K562 (cell line): Measurements from ENCODE around the gene DHRS13. TPM values are rescaled to one million over a fixed set of nuclear protein-coding genes. Genes with fewer than 3 reads are reported as not detected.

Source experiments
- ATAC-seq: fragments of 200-7000 bp; cut with Tn5 transposase; 3 replicates; pipeline ENCODE4 v1.9.1; 2020; ENCODE audit warnings: moderate library complexity
- BruUV-seq: library from RNA; stranded (reverse); fragments of 400-500 nt; replicated peaks from 2 replicates; lab custom pipeline; 2021; lab: Mats Ljungman, UMichigan
- CTCF ChIA-PET: fragments of 300-600 bp; formaldehyde crosslinking; extraction: SDS; loops from one replicate; lab custom pipeline; 2021; ENCODE audit warnings: low intra/inter-chr PET ratio; lab: Yijun Ruan, JAX
- POLR2A ChIA-PET: fragments of 300-600, 350-650 bp; sonication (Branson Sonifier 250); formaldehyde crosslinking; extraction: SDS; loops from one replicate; lab custom pipeline; 2021; ENCODE audit warnings: antibody characterized with exemption, inconsistent platforms; lab: Yijun Ruan, JAX
- DNase-seq, 4 experiments: peaks; one replicate each; pipeline versions ENCODE4 v3.0.0 to v3.0.0-alpha.2; 2011 to 2018; ENCODE audit warnings: low spot score in 3 of 4, mixed read lengths in 3 of 4; ENCODE audit errors: extremely low read depth in 1 of 4
- FAIRE-seq: peaks from 2 replicates; lab custom pipeline; 2011; peaks lifted over from hg19 to GRCh38; lab: Jason Lieb, UNC
- H2AFZ ChIP-seq: 2 replicates; pipeline ENCODE4 v1.6.0; 2011; ENCODE audit warnings: low read depth, low read length, control low read depth, inconsistent platforms
- H3K27ac ChIP-seq: fragments of 200-600 bp; 3 replicates; pipeline ENCODE4 v1.8.0; 2011; ENCODE audit warnings: low read depth, mild to moderate bottlenecking, control low read depth, inconsistent platforms, low read length, moderate library complexity, mixed read lengths; ENCODE audit errors: extremely low read depth
- H3K27me3 ChIP-seq, 2 experiments: fragments of 300-600 bp in 1 of 2; 2 replicates in 1 of 2; 3 replicates in 1 of 2; pipeline versions ENCODE4 v1.6.0 to v1.8.0; 2011; ENCODE audit warnings: inconsistent platforms in 2 of 2, low read length in 2 of 2, mild to moderate bottlenecking in 1 of 2, mixed read lengths in 1 of 2, moderate library complexity in 1 of 2; ENCODE audit not compliant: control insufficient read depth in 2 of 2, insufficient read depth in 2 of 2
- H3K36me3 ChIP-seq: fragments of 300-600 bp; 3 replicates; pipeline ENCODE4 v1.8.0; 2011; ENCODE audit warnings: mild to moderate bottlenecking, low read length, inconsistent platforms; ENCODE audit not compliant: control insufficient read depth, insufficient read depth
- H3K4me1 ChIP-seq, 2 experiments: fragments of 200-600 bp in 1 of 2; replicated peaks in 1 of 2; 2 replicates in 1 of 2; 3 replicates in 1 of 2; pipeline versions ENCODE4 v1.5.1 to v1.8.0; 2011; ENCODE audit warnings: inconsistent platforms in 2 of 2, low read length in 2 of 2, mild to moderate bottlenecking in 1 of 2, mixed read lengths in 1 of 2, moderate library complexity in 1 of 2; ENCODE audit not compliant: control insufficient read depth in 2 of 2, insufficient read depth in 2 of 2
- H3K4me2 ChIP-seq: 2 replicates; pipeline ENCODE4 v1.6.1; 2011; ENCODE audit warnings: low read length, control low read depth, inconsistent platforms, mixed read lengths; ENCODE audit not compliant: insufficient read depth
- H3K4me3 ChIP-seq: fragments of 200-600 bp; sonication (generic), shearing (Covaris generic); 2 replicates; pipeline ENCODE4 v1.5.1; 2016; ENCODE audit warnings: control low read depth, inconsistent platforms
- H3K79me2 ChIP-seq: fragments of 200-600 bp; 3 replicates; pipeline ENCODE4 v1.8.0; 2011; ENCODE audit warnings: low read length, inconsistent platforms; ENCODE audit not compliant: control insufficient read depth, insufficient read depth
- H3K9ac ChIP-seq, 2 experiments: 2 replicates each; pipeline versions ENCODE4 v1.6.0 to v1.6.1; 2011; ENCODE audit warnings: low read depth in 2 of 2, low read length in 2 of 2, control low read depth in 1 of 2, inconsistent platforms in 1 of 2, mild to moderate bottlenecking in 1 of 2, mixed read lengths in 1 of 2; ENCODE audit not compliant: insufficient read depth in 1 of 2
- H3K9me1 ChIP-seq: one replicate; pipeline ENCODE4 v1.6.0; 2011; ENCODE audit warnings: inconsistent platforms, mild to moderate bottlenecking, low read length, moderate library complexity; ENCODE audit not compliant: control insufficient read depth, insufficient read depth
- H3K9me3 ChIP-seq: replicated peaks from 2 replicates; pipeline ENCODE4 v1.5.1; 2011; ENCODE audit warnings: low read depth, low read length, inconsistent platforms; ENCODE audit not compliant: control insufficient read depth, insufficient read depth
- H4K20me1 ChIP-seq: replicated peaks from 2 replicates; pipeline ENCODE4 v1.6.1; 2011; ENCODE audit warnings: low read length, inconsistent platforms, mixed read lengths; ENCODE audit not compliant: control insufficient read depth, insufficient read depth
- HIVEP1 ChIP-seq: fragments of 250-450 bp; sonication (Bioruptor Pico); IDR thresholded peaks from 2 replicates; pipeline ENCODE4 v1.4.0; 2020; ENCODE audit warnings: mild to moderate bottlenecking
- JUN ChIP-seq, 2 experiments: sonication (generic) in 1 of 2; formaldehyde crosslinking in 1 of 2; IDR thresholded peaks; 2 replicates each; pipeline versions ENCODE4 v1.6.1 to v1.8.0; 2012 to 2022; ENCODE audit warnings: borderline replicate concordance in 2 of 2, mild to moderate bottlenecking in 2 of 2, improper control_type of control experiment in 1 of 2, low read depth in 1 of 2, low read length in 1 of 2, missing genetic modification reagents in 1 of 2
- KLF1 ChIP-seq: fragments of 450-650 bp; IDR thresholded peaks from 2 replicates; pipeline ENCODE4 v1.6.1; 2016; ENCODE audit warnings: missing genetic modification characterization, missing compliant biosample characterization
- NCOA2 ChIP-seq, 2 experiments: fragments of 450-650 bp; IDR thresholded peaks; 2 replicates each; pipeline ENCODE4 v1.6.1; 2018; ENCODE audit warnings: mild to moderate bottlenecking in 2 of 2, moderate library complexity in 1 of 2; ENCODE audit not compliant: partially characterized antibody in 2 of 2
- PCBP2 ChIP-seq: fragments of 200-400 bp; formaldehyde crosslinking; IDR thresholded peaks from 2 replicates; pipeline ENCODE4 v1.6.1; 2018; ENCODE audit warnings: low read length, low read depth, mild to moderate bottlenecking, moderate library complexity; ENCODE audit not compliant: poor library complexity, severe bottlenecking
- SAFB ChIP-seq: fragments of 200-400 bp; formaldehyde crosslinking; IDR thresholded peaks from 2 replicates; pipeline ENCODE4 v1.6.1; 2017; ENCODE audit warnings: low read depth, low read length, borderline replicate concordance
- SMARCB1 ChIP-seq: IDR thresholded peaks from 2 replicates; pipeline ENCODE4 v1.6.1; 2011; ENCODE audit warnings: improper control_type of control experiment, low read depth; ENCODE audit not compliant: insufficient read length
- ZNF253 ChIP-seq: fragments of 250-450 bp; sonication (Bioruptor Pico); conservative IDR thresholded peaks from 2 replicates; pipeline ENCODE4 v1.6.1; 2021; ENCODE audit warnings: mild to moderate bottlenecking
- ZNF507 ChIP-seq: conservative IDR thresholded peaks from 2 replicates; pipeline ENCODE4 v1.6.1; 2017; ENCODE audit warnings: missing genetic modification characterization, missing compliant biosample characterization
- WGBS: fragments of 100-300 bp; shearing (Covaris generic); methylation state at CpG from one replicate; pipeline ENCODE4 v1.1.6; 2016; ENCODE audit warnings: low coverage, mixed read lengths; ENCODE audit not compliant: insufficient coverage; ENCODE audit errors: missing lambda C conversion rate; 5-methylcytosine and 5-hydroxymethylcytosine counted together
- in situ Hi-C: fragments of 300-500 bp; cut with MboI; formaldehyde crosslinking; loops from 4 replicates; pipeline ENCODE4 v1.15.0; 2018; ENCODE audit warnings: inconsistent platforms, mixed read lengths
- intact Hi-C: fragments of 100-400 bp; cut with micrococcal nuclease; formaldehyde crosslinking; loops from 2 replicates; pipeline ENCODE4 v1.14.2; 2022
- polyA plus RNA-seq, 8 experiments: library from polyadenylated mRNA; depleted of rRNA in 4 of 8; stranded (reverse) in 5 of 8; unstranded in 3 of 8; fragments of >200 nt; fragmentation: Nextera tagmentation in 2 of 8; fragmentation: Illumina TruSeq in 1 of 8; extraction: Ambion mirVana in 2 of 8; extraction: Trizol in 1 of 8; gene quantifications; 2 replicates each; pipeline versions ENCODE4 v1.2.1 to v1.2.3, GENCODE V29; 2011 to 2014; ENCODE audit warnings: inconsistent platforms in 1 of 8, missing spikeins in 1 of 8
- total RNA-seq, 7 experiments: library from RNA; depleted of rRNA in 6 of 7; stranded (reverse); fragments of >200 nt in 6 of 7; fragmentation: Illumina TruSeq in 2 of 7; extraction: Trizol in 2 of 7; gene quantifications; 2 replicates each; pipeline versions ENCODE4 v1.2.1 to v1.2.3, GENCODE V29; 2011 to 2021; ENCODE audit warnings: low replicate concordance in 1 of 7
- TF ChIP-seq, protein P1 (sequence below), 2 experiments: fragments of 450-650 bp; IDR thresholded peaks; 2 replicates each; pipeline ENCODE4 v1.6.1; 2016
- TF ChIP-seq, protein P2 (sequence below): sonication (generic); formaldehyde crosslinking; IDR thresholded peaks from 2 replicates; pipeline ENCODE4 v1.8.0; 2022; ENCODE audit warnings: mild to moderate bottlenecking, low read depth, missing genetic modification reagents
- TF ChIP-seq, protein P3 (sequence below), 3 experiments: fragments of 200-800 bp in 1 of 3; sonication (Bioruptor generic) in 1 of 3; sonication (generic) in 1 of 3; formaldehyde crosslinking in 1 of 3; IDR thresholded peaks; 2 replicates each; pipeline versions ENCODE4 v1.6.1 to v1.8.0; 2016 to 2022; ENCODE audit warnings: mild to moderate bottlenecking in 2 of 3, missing compliant biosample characterization in 2 of 3, missing genetic modification characterization in 2 of 3, missing genetic modification reagents in 1 of 3
- TF ChIP-seq, protein P4 (sequence below): fragments of 450-650 bp; IDR thresholded peaks from 2 replicates; pipeline ENCODE4 v1.6.1; 2018; ENCODE audit warnings: mild to moderate bottlenecking, low read depth; ENCODE audit not compliant: partially characterized antibody
- TF ChIP-seq, protein P5 (sequence below): sonication (generic); formaldehyde crosslinking; IDR thresholded peaks from 2 replicates; pipeline ENCODE4 v1.8.0; 2022; ENCODE audit warnings: mild to moderate bottlenecking, missing genetic modification reagents

DHRS13 gene
- total and polyA plus RNA-seq, 9 of the 15 experiments (the other 6 are each of a cell fraction or from before 2014, with no cell fraction given) = 0.32 to 52.3 (median 34.3) TPM; not detected in 1

DNA sequence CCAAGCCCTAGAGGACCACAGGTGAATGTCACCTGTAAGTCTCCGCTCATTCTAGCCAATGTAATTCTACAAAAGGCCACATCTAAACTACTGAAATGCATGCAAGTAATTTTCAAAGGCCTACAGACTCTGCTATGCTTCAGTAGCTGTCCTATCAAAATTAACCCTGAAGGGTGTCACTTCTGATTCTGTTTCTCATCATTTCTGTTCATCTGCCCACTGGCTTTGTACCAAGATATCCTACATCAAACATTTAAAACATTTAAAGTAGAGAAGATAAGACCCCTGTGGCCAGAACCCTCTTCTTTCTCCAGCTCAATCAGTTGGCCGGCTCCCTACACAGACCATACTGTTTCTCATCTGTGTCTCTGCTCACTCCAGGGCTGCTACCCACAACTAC, 26.9 kb upstream of the DHRS13 start:
- Histone ChIP-seq H3K36me3 (peaks cover 48% of the 10 kb centered on the region; the same call in 2 of the 3 replicates), H3K9me3 (no peaks in the 10 kb centered on the region), H3K27ac (no peak overlapping the region), H3K79me2 (peaks cover 66% of the 10 kb centered on the region), H3K4me3 (no peak overlapping the region), H3K27me3 (no peaks in the 10 kb centered on the region), H3K4me2 (no peak overlapping the region), H3K9ac (no peak overlapping the region), H2AFZ (no peak overlapping the region), H3K9me1 (peaks cover 3% of the 10 kb centered on the region), H4K20me1 (peaks cover 14% of the 10 kb centered on the region; the same call in 1 of the 2 replicates), H3K4me1 (peaks cover 3 to 45% of the 10 kb centered on the region in 2 experiments; a peak in 4 of 5 replicates)
- CTCF ChIA-PET = no interaction called here
- POLR2A ChIA-PET = interaction anchor here (0.7 to 1.8 kb wide), 8 partner anchors 9 to 64 kb away, joined by 3 to 13 read pairs (median 3); partner anchors contain the start of gene FLOT2
- ATAC-seq = no peak
- FAIRE-seq = no peak
- in situ Hi-C loops = no loop called here
- WGBS = 65% methylated on average over 2 of the region's 2 CpGs
- intact Hi-C loops = loop anchor here (5.0 kb wide), 1 partner anchor 332 kb away; the partner anchor contains the start of gene SPAG5
- DNase-seq = no peak
- no TSS peak for BruUV-seq
- TF ChIP-seq, protein P1, sequence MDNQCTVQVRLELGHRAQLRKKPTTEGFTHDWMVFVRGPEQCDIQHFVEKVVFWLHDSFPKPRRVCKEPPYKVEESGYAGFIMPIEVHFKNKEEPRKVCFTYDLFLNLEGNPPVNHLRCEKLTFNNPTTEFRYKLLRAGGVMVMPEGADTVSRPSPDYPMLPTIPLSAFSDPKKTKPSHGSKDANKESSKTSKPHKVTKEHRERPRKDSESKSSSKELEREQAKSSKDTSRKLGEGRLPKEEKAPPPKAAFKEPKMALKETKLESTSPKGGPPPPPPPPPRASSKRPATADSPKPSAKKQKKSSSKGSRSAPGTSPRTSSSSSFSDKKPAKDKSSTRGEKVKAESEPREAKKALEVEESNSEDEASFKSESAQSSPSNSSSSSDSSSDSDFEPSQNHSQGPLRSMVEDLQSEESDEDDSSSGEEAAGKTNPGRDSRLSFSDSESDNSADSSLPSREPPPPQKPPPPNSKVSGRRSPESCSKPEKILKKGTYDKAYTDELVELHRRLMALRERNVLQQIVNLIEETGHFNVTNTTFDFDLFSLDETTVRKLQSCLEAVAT (IDR thresholded peaks at IDR 0.05) = no peak
- TF ChIP-seq PCBP2 (no peak), KLF1 (tag) (no peak), SMARCB1 (no peak), NCOA2 (IDR thresholded peaks at IDR 0.05; ENCODE audit: partially characterized antibody in 2 of 2) (no peak), ZNF507 (no peak), ZNF253 (CRISPR knock-in tag) (no peak), HIVEP1 (no peak), JUN (IDR thresholded peaks at IDR 0.05; ENCODE audit: borderline replicate concordance, low read depth, low read length) (no peak), JUN (CRISPR knock-in tag; IDR thresholded peaks at IDR 0.05; ENCODE audit: borderline replicate concordance) (no peak), SAFB (no peak)
- TF ChIP-seq, protein P2, sequence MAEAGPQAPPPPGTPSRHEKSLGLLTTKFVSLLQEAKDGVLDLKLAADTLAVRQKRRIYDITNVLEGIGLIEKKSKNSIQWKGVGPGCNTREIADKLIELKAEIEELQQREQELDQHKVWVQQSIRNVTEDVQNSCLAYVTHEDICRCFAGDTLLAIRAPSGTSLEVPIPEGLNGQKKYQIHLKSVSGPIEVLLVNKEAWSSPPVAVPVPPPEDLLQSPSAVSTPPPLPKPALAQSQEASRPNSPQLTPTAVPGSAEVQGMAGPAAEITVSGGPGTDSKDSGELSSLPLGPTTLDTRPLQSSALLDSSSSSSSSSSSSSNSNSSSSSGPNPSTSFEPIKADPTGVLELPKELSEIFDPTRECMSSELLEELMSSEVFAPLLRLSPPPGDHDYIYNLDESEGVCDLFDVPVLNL = no peak
- TF ChIP-seq, protein P3, sequence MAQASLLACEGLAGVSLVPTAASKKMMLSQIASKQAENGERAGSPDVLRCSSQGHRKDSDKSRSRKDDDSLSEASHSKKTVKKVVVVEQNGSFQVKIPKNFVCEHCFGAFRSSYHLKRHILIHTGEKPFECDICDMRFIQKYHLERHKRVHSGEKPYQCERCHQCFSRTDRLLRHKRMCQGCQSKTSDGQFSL (CRISPR knock-in tag; IDR thresholded peaks at IDR 0.05) = no peak
- TF ChIP-seq, protein P3 (tag; IDR thresholded peaks at IDR 0.05) = no peak
- TF ChIP-seq, protein P4, sequence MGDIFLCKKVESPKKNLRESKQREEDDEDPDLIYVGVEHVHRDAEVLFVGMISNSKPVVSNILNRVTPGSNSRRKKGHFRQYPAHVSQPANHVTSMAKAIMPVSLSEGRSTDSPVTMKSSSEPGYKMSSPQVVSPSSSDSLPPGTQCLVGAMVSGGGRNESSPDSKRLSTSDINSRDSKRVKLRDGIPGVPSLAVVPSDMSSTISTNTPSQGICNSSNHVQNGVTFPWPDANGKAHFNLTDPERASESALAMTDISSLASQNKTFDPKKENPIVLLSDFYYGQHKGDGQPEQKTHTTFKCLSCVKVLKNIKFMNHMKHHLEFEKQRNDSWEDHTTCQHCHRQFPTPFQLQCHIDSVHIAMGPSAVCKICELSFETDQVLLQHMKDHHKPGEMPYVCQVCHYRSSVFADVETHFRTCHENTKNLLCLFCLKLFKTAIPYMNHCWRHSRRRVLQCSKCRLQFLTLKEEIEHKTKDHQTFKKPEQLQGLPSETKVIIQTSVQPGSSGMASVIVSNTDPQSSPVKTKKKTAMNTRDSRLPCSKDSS = no peak
- TF ChIP-seq, protein P5, sequence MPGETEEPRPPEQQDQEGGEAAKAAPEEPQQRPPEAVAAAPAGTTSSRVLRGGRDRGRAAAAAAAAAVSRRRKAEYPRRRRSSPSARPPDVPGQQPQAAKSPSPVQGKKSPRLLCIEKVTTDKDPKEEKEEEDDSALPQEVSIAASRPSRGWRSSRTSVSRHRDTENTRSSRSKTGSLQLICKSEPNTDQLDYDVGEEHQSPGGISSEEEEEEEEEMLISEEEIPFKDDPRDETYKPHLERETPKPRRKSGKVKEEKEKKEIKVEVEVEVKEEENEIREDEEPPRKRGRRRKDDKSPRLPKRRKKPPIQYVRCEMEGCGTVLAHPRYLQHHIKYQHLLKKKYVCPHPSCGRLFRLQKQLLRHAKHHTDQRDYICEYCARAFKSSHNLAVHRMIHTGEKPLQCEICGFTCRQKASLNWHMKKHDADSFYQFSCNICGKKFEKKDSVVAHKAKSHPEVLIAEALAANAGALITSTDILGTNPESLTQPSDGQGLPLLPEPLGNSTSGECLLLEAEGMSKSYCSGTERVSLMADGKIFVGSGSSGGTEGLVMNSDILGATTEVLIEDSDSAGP (CRISPR knock-in tag) = no peak
